GM23338 (cell line): Measurements from ENCODE around the gene KCNK10. TPM values are rescaled to one million over a fixed set of nuclear protein-coding genes. Genes with fewer than 3 reads are reported as not detected.

Experiments used
- ATAC-seq: fragments of 200-7000 bp; cut with Tn5 transposase; 3 replicates; pipeline ENCODE4 v1.9.1; 2020
- DNase-seq: peaks from one replicate; pipeline ENCODE4 v3.0.0-alpha.2; 2015; ENCODE audit warnings: low spot score
- H2AFZ ChIP-seq: fragments of 200-600 bp; sonication (generic); 2 replicates; pipeline ENCODE4 v1.8.0; 2016; ENCODE audit warnings: antibody characterized with exemption, mild to moderate bottlenecking, moderate library complexity
- H3F3A ChIP-seq: fragments of 200-600 bp; sonication (generic); replicated peaks from 2 replicates; pipeline ENCODE4 v1.8.0; 2017; ENCODE audit warnings: antibody characterized with exemption, mixed run types, low read depth
- H3K27ac ChIP-seq: fragments of 200-600 bp; sonication (generic); 2 replicates; pipeline ENCODE4 v1.6.1; 2016; ENCODE audit warnings: low read depth
- H3K27me3 ChIP-seq: fragments of 200-600 bp; sonication (generic); 2 replicates; pipeline ENCODE4 v1.8.0; 2016; ENCODE audit warnings: mild to moderate bottlenecking, mixed run types, moderate library complexity; ENCODE audit not compliant: insufficient read depth
- H3K36me3 ChIP-seq: fragments of 200-600 bp; sonication (generic); 2 replicates; pipeline ENCODE4 v1.8.0; 2016; ENCODE audit warnings: mild to moderate bottlenecking; ENCODE audit not compliant: insufficient read depth
- H3K4me1 ChIP-seq: fragments of 200-600 bp; sonication (generic); 2 replicates; pipeline ENCODE4 v1.8.0; 2016; ENCODE audit warnings: mild to moderate bottlenecking, moderate library complexity; ENCODE audit not compliant: insufficient read depth
- H3K4me2 ChIP-seq: fragments of 200-600 bp; sonication (generic); 2 replicates; pipeline ENCODE4 v1.7.1; 2017; ENCODE audit warnings: mixed run types
- H3K4me3 ChIP-seq: fragments of 200-600 bp; sonication (generic); 2 replicates; pipeline ENCODE4 v1.6.1; 2016; ENCODE audit warnings: mixed run types
- H3K79me2 ChIP-seq: fragments of 200-600 bp; sonication (generic); replicated peaks from 2 replicates; pipeline ENCODE4 v1.8.0; 2017; ENCODE audit warnings: mild to moderate bottlenecking; ENCODE audit not compliant: insufficient read depth
- H3K9me2 ChIP-seq: fragments of 200-600 bp; sonication (generic); 2 replicates; pipeline ENCODE4 v1.8.0; 2017; ENCODE audit not compliant: insufficient read depth
- H4K20me1 ChIP-seq: fragments of 200-600 bp; sonication (generic); replicated peaks from 2 replicates; pipeline ENCODE4 v1.8.0; 2017; ENCODE audit warnings: mild to moderate bottlenecking; ENCODE audit not compliant: insufficient read depth
- H3K27ac Mint-ChIP-seq: 2 replicates; pipeline ENCODE4 v1.8.0; 2020; ENCODE audit warnings: inconsistent platforms, mild to moderate bottlenecking, moderate library complexity, mixed read lengths
- H3K27me3 Mint-ChIP-seq: 3 replicates; pipeline ENCODE4 v1.8.0; 2022; ENCODE audit warnings: low read depth, mild to moderate bottlenecking, moderate library complexity, mixed read lengths, inconsistent platforms; ENCODE audit not compliant: insufficient read depth, poor library complexity
- H3K36me3 Mint-ChIP-seq: 3 replicates; pipeline ENCODE4 v1.8.0; 2021; ENCODE audit warnings: low read depth, mild to moderate bottlenecking, inconsistent platforms, moderate library complexity, mixed read lengths
- H3K4me1 Mint-ChIP-seq: 3 replicates; pipeline ENCODE4 v1.8.0; 2020; ENCODE audit warnings: mild to moderate bottlenecking, inconsistent platforms, mixed read lengths
- H3K4me3 Mint-ChIP-seq: 3 replicates; pipeline ENCODE4 v1.8.0; 2021; ENCODE audit warnings: moderate library complexity, mild to moderate bottlenecking, inconsistent platforms, mixed read lengths
- H3K9me3 Mint-ChIP-seq: 3 replicates; pipeline ENCODE4 v1.8.0; 2020; ENCODE audit warnings: moderate library complexity, mild to moderate bottlenecking, inconsistent platforms, mixed read lengths
- CREB1 ChIP-seq: fragments of 250-450 bp; sonication (Bioruptor Pico); IDR thresholded peaks from 2 replicates; pipeline ENCODE4 v1.5.0; 2020; ENCODE audit warnings: low read depth, mild to moderate bottlenecking, moderate library complexity
- CTCF ChIP-seq, 2 experiments: fragments of 200-600 bp in 1 of 2; sonication (generic) in 1 of 2; conservative IDR thresholded peaks; 2 replicates each; pipeline versions ENCODE4 v1.5.1 to v1.6.1; 2016 to 2017; ENCODE audit warnings: antibody characterized with exemption in 2 of 2, low read depth in 2 of 2, mild to moderate bottlenecking in 2 of 2, moderate library complexity in 1 of 2
- EZH2 ChIP-seq: fragments of 200-600 bp; sonication (generic); IDR thresholded peaks from one replicate; pipeline ENCODE4 v1.8.0; 2017; ENCODE audit warnings: antibody characterized with exemption, mild to moderate bottlenecking, low read depth; ENCODE audit not compliant: unreplicated experiment
- EZH2phosphoT487 ChIP-seq: fragments of 200-600 bp; sonication (generic); IDR thresholded peaks from one replicate; pipeline ENCODE4 v1.8.1; 2018; ENCODE audit warnings: antibody characterized with exemption; ENCODE audit not compliant: unreplicated experiment
- STAT1 ChIP-seq: IDR thresholded peaks from one replicate; pipeline ENCODE4 v1.6.1; 2016; ENCODE audit warnings: antibody characterized with exemption; ENCODE audit not compliant: unreplicated experiment
- polyA plus RNA-seq: library from polyadenylated mRNA; unstranded; fragments of >200 nt; fragmentation: Nextera tagmentation; extraction: Ambion mirVana; gene quantifications from 2 replicates; pipeline ENCODE4 v1.2.1, GENCODE V29; 2016
- total RNA-seq: library from RNA; depleted of rRNA; stranded (reverse); fragments of >200 nt; shearing (Covaris generic); gene quantifications from 2 replicates; pipeline ENCODE4 v1.2.3, GENCODE V29; 2014
- TF ChIP-seq, protein P1 (sequence below): fragments of 250-450 bp; sonication (Bioruptor Pico); IDR thresholded peaks from 2 replicates; pipeline ENCODE4 v1.5.0; 2020; ENCODE audit warnings: mild to moderate bottlenecking, moderate library complexity

KCNK10 gene
- total and polyA plus RNA-seq, 2 experiments from 2014 or later: 0.29 to 1.0 TPM

DNA sequence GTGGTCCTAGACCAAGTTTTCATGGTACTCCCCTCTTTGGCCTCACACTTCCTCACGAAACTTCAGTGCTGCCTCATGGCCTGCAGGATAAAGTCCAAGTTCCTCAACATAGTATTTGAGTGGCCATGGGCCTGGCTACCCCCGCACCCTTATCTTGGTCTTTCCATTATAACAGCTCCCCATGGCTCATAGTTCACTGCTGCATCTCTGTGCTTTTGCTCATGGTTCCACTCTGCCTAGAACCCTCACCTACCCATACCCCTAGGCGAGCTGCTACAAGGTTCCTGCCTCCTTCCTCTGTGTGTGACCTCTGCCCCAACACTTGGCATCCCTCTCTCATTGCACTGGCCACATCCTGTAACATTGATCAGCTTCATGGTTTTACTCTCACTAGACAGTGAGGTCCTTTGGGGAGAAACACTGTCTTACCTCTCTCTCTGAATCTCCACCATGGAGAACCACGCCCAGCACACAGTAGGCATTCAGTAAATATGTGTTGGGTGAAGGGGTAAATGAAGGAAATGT, 159.3 kb downstream of the KCNK10 start:
- Histone ChIP-seq H3K36me3 (no peaks in the 10 kb centered on the region), H3K27me3 (no peaks in the 10 kb centered on the region), H3F3A (no peaks in the 10 kb centered on the region), H3K4me2 (no peak overlapping the region), H3K27ac (no peak overlapping the region), H3K9me2 (peaks cover 16% of the 10 kb centered on the region), H2AFZ (no peak overlapping the region), H3K4me3 (no peak overlapping the region), H4K20me1 (no peaks in the 10 kb centered on the region), H3K79me2 (no peaks in the 10 kb centered on the region), H3K4me1 (no peaks in the 10 kb centered on the region)
- H3K4me1 Mint-ChIP-seq: peaks cover 8% of the 10 kb centered on the region; the same call in 2 of the 3 replicates
- no peak overlapping the region for H3K4me3 Mint-ChIP-seq
- no peaks in the 10 kb centered on the region for H3K36me3 Mint-ChIP-seq
- peaks cover 3% of the 10 kb centered on the region for H3K27me3 Mint-ChIP-seq
- no peak overlapping the region for H3K27ac Mint-ChIP-seq
- DNase-seq (no peak), ATAC-seq (no peak)
- no peaks in the 10 kb centered on the region for H3K9me3 Mint-ChIP-seq
- no peak for TF ChIP-seq CTCF (conservative IDR thresholded peaks at IDR 0.05; ENCODE audit: low read depth in 2 of 2)

DNA sequence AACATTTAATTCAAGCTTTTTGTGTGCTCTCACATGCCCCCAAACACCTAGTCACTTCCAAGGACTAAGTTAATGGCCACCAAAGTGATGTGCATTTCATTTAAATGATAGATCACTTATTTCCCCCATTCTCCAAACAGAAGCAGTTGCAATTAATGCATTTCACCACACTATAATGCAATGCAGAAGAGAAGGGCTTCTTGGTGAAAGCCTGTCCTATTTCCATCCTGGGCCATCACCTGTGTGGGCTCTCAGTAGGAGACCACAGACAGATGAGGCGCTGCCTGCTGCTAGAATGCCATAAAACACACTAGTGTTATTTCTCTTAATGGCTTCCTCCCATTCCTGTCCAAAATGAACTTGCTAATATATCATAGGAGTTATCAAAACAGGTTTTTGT, 166.9 kb downstream of the KCNK10 start:
- H3F3A ChIP-seq: no peaks in the 10 kb centered on the region
- no peaks in the 10 kb centered on the region for H3K27me3 ChIP-seq
- Mint-ChIP-seq H3K27ac (no peak overlapping the region), H3K4me1 (no peaks in the 10 kb centered on the region), H3K9me3 (no peaks in the 10 kb centered on the region), H3K27me3 (peaks cover 1% of the 10 kb centered on the region), H3K4me3 (no peak overlapping the region), H3K36me3 (no peaks in the 10 kb centered on the region)
- no peaks in the 10 kb centered on the region for H4K20me1 ChIP-seq
- no peak overlapping the region for H3K4me2 ChIP-seq
- no peaks in the 10 kb centered on the region for H3K36me3 ChIP-seq
- H2AFZ ChIP-seq: no peak overlapping the region
- no peaks in the 10 kb centered on the region for H3K79me2 ChIP-seq
- DNase-seq (no peak), ATAC-seq (no peak)
- H3K4me3 ChIP-seq: no peak overlapping the region
- H3K4me1 ChIP-seq: no peaks in the 10 kb centered on the region
- TF ChIP-seq CTCF (conservative IDR thresholded peaks at IDR 0.05; ENCODE audit: low read depth in 2 of 2): no peak
- H3K9me2 ChIP-seq: peaks cover 14% of the 10 kb centered on the region; the same call in 1 of the 2 replicates
- no peak overlapping the region for H3K27ac ChIP-seq

GRCh38 chr14:88154926-88155325, 168.1 kb downstream of the KCNK10 start:
- ATAC-seq (no peak), DNase-seq (no peak)
- peaks cover 1% of the 10 kb centered on the region for H3K27me3 Mint-ChIP-seq
- H3K9me2 ChIP-seq: peaks cover 9% of the 10 kb centered on the region; the same call in 1 of the 2 replicates
- H3K4me1 ChIP-seq: no peaks in the 10 kb centered on the region
- no peak overlapping the region for H3K4me2 ChIP-seq
- no peaks in the 10 kb centered on the region for H3K36me3 ChIP-seq
- no peaks in the 10 kb centered on the region for H3F3A ChIP-seq
- H3K27ac Mint-ChIP-seq: no peak overlapping the region
- H3K4me1 Mint-ChIP-seq: no peaks in the 10 kb centered on the region
- no peaks in the 10 kb centered on the region for H4K20me1 ChIP-seq
- H3K27me3 ChIP-seq: no peaks in the 10 kb centered on the region
- H3K79me2 ChIP-seq: no peaks in the 10 kb centered on the region
- no peak overlapping the region for H3K4me3 ChIP-seq
- H3K27ac ChIP-seq: no peak overlapping the region
- H3K36me3 Mint-ChIP-seq: no peaks in the 10 kb centered on the region
- H2AFZ ChIP-seq: no peak overlapping the region
- H3K4me3 Mint-ChIP-seq: no peak overlapping the region
- no peaks in the 10 kb centered on the region for H3K9me3 Mint-ChIP-seq
- TF ChIP-seq STAT1 (no peak), EZH2phosphoT487 (no peak), CREB1 (CRISPR knock-in tag) (no peak), EZH2 (no peak)
- TF ChIP-seq, protein P1, sequence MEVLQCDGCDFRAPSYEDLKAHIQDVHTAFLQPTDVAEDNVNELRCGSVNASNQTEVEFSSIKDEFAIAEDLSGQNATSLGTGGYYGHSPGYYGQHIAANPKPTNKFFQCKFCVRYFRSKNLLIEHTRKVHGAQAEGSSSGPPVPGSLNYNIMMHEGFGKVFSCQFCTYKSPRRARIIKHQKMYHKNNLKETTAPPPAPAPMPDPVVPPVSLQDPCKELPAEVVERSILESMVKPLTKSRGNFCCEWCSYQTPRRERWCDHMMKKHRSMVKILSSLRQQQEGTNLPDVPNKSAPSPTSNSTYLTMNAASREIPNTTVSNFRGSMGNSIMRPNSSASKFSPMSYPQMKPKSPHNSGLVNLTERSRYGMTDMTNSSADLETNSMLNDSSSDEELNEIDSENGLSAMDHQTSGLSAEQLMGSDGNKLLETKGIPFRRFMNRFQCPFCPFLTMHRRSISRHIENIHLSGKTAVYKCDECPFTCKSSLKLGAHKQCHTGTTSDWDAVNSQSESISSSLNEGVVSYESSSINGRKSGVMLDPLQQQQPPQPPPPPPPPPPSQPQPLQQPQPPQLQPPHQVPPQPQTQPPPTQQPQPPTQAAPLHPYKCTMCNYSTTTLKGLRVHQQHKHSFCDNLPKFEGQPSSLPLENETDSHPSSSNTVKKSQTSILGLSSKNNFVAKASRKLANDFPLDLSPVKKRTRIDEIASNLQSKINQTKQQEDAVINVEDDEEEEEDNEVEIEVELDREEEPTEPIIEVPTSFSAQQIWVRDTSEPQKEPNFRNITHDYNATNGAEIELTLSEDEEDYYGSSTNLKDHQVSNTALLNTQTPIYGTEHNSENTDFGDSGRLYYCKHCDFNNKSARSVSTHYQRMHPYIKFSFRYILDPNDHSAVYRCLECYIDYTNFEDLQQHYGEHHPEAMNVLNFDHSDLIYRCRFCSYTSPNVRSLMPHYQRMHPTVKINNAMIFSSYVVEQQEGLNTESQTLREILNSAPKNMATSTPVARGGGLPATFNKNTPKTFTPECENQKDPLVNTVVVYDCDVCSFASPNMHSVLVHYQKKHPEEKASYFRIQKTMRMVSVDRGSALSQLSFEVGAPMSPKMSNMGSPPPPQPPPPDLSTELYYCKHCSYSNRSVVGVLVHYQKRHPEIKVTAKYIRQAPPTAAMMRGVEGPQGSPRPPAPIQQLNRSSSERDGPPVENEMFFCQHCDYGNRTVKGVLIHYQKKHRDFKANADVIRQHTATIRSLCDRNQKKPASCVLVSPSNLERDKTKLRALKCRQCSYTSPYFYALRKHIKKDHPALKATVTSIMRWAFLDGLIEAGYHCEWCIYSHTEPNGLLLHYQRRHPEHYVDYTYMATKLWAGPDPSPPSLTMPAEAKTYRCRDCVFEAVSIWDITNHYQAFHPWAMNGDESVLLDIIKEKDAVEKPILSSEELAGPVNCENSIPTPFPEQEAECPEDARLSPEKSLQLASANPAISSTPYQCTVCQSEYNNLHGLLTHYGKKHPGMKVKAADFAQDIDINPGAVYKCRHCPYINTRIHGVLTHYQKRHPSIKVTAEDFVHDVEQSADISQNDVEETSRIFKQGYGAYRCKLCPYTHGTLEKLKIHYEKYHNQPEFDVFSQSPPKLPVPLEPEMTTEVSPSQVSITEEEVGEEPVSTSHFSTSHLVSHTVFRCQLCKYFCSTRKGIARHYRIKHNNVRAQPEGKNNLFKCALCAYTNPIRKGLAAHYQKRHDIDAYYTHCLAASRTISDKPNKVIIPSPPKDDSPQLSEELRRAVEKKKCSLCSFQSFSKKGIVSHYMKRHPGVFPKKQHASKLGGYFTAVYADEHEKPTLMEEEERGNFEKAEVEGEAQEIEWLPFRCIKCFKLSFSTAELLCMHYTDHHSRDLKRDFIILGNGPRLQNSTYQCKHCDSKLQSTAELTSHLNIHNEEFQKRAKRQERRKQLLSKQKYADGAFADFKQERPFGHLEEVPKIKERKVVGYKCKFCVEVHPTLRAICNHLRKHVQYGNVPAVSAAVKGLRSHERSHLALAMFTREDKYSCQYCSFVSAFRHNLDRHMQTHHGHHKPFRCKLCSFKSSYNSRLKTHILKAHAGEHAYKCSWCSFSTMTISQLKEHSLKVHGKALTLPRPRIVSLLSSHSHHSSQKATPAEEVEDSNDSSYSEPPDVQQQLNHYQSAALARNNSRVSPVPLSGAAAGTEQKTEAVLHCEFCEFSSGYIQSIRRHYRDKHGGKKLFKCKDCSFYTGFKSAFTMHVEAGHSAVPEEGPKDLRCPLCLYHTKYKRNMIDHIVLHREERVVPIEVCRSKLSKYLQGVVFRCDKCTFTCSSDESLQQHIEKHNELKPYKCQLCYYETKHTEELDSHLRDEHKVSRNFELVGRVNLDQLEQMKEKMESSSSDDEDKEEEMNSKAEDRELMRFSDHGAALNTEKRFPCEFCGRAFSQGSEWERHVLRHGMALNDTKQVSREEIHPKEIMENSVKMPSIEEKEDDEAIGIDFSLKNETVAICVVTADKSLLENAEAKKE (CRISPR knock-in tag): no peak
